ENCODE measurements around the gene IRAG1.

The IRAG1 gene, protein sequence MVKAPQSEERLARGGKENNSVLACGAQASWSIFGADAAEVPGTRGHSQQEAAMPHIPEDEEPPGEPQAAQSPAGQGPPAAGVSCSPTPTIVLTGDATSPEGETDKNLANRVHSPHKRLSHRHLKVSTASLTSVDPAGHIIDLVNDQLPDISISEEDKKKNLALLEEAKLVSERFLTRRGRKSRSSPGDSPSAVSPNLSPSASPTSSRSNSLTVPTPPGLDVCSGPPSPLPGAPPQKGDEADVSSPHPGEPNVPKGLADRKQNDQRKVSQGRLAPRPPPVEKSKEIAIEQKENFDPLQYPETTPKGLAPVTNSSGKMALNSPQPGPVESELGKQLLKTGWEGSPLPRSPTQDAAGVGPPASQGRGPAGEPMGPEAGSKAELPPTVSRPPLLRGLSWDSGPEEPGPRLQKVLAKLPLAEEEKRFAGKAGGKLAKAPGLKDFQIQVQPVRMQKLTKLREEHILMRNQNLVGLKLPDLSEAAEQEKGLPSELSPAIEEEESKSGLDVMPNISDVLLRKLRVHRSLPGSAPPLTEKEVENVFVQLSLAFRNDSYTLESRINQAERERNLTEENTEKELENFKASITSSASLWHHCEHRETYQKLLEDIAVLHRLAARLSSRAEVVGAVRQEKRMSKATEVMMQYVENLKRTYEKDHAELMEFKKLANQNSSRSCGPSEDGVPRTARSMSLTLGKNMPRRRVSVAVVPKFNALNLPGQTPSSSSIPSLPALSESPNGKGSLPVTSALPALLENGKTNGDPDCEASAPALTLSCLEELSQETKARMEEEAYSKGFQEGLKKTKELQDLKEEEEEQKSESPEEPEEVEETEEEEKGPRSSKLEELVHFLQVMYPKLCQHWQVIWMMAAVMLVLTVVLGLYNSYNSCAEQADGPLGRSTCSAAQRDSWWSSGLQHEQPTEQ

DNA sequence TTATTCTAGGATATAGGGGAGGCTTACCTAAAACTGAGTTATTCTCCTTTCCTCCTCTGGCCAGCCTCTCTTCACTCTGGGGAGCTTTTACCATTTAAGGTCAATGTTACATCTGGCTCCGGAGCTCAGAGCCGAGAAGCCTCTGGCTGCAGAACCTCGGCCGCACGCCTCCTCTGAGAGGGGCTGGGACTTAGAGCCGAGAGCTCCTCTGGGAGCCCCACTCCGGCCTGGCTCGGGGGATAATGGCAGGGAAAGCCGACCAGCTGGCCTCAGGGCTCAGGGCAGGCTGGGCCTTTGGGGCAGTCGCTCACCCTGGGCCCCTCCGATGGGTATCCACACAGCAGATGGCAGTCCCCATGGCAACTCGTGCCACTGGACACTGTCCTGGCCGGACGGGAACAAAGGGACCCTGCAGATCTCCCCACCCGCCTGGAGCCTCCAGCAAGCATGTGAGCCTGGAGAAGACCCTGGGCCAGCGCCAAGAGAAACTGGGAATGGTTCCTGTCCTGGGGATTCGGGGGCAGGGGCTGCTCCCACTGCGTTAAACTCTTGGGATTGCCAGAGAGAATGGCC lies at the start of gene IRAG1:
IRAG1 (minus strand) TSS at position 247 of the 573 bp plus-strand sequence; CDS start at position 94, 153 bp downstream.
- DNase-seq (ENCODE audit: low read depth in 2 of 2), result peak; percentile 26 to 37

DNA sequence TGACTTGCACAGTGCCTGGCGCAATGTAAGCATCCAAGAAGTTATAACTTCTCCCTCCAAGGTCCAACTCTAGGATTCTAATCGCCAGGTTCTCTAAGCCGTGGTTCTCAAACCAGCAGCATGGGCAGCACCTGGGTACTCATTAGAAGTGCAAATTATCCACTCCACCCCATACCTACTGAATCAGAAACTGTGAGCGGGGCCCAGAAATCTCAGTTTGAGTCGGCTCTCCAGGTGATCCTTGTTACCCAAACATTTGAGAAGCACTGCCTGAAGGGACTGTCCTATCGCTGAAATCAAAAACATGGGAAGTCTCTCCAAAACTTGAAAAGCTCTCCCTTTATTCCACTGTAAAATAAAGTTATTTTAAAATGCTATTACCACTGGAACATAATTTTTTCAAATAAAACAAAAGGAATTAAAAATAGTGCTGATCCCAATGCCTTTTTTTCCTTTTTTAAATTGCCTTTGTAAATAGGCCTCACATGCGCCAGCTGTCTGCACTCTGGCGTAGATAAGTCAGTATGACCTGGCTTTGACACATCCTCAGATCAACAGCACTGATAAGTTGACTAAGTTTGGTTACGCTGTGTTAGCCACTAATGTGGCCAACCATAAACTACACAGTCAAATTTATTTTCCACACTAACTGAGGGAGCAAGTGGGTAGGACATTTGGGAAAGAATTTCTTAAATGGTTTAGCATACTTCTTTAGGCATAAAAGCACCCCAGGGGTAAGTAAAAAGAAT lies 49.1 kb upstream of the IRAG1 start:
- no peak for DNase-seq (ENCODE audit: low read depth in 2 of 2)

DNA sequence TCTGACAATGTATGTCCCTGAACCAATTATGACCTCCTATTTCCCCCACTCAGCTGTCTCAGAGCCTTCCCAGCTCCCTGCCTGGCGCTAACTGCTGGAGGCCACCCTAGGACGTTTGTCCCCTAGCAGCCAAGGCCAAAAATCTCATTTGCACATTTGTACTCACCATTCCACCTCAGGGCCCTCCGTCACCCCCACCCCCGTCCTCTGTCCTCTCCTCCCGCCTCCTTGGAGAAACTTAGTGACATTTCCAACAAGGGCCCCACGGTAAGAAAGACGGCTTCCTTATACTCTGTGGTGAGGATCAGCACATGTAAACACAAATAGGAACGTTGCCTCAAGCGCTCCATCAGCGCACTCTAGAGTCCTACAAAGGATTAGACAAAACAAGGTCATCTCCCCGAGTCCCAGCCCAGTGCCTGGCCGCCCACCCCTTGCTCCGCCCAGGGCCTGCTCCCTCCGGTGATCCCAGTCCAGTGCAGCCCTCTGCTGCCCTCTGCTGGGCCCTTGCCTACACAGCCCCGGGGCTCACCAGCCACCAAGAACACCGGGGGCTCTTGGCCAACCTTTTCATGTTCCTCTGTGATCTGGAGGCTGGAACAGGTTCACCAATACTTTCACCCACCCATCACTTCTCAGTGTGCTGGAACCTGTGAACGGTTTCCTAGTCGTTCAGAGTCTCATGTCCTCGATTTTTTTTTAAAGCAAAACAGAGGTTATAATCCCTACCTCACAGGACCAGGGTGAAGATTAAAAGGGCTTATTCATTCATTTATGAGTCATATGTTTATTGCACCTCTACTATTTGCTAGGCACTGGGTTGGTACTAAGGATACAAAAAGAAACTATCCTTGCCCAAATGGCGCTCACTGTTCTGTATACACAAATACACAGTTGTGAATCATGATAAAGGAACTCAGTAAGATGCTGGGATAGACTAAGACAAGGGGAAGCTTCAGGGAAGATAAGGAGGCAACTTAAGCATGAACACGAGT lies 42.2 kb upstream of the IRAG1 start:
- DNase-seq (ENCODE audit: low read depth in 2 of 2), result peak; percentile 90

DNA sequence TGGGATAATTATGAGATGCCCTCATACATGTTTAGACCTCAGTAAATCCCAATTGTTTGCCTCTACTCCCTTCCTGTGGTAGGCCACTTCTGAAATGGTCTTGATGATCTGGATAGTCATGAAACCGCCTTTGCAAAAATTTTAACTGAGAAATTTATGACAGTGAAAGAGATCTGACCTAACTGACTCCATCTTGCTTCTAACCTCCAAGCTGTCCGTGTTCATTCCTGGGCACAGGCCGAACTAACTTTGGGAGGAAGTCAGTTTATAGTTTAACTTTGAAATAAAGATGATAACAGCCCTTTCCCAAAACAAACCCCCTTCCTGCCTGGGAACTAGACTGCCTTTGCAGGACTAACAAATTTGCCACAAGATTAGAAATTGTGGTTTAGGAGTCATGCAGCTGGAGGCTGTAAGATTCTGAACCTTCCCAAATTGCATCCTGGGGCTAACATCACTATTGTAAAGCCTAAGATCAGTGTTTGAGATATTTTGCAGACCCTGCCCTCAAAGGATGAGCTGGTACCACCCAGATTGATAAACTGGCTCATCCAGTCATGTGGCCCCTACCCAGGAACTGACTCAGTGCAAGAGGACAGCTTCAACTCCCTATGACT lies 37.6 kb upstream of the IRAG1 start:
- DNase-seq (ENCODE audit: low read depth in 2 of 2), result no peak

DNA sequence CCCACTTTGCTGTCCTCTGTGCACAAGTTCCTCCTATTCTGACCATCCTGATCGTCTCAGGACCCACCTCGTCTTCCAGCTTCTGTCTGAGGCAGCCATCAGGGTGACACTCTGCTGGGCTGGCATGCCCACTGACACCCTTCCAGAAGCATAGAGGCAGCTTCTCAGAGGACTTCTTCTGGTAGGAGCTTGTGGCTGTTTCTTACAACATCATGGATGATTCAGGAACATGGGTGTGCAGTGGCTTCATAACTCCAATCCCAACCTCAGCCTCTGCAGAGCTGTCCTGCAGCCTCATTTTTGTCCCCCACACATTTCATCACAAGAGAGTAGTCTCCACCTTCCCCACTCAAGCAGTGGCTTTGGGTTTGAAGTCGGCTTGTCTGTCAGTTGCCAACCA lies 36.6 kb upstream of the IRAG1 start:
- no peak for DNase-seq (ENCODE audit: low read depth in 2 of 2)

DNA sequence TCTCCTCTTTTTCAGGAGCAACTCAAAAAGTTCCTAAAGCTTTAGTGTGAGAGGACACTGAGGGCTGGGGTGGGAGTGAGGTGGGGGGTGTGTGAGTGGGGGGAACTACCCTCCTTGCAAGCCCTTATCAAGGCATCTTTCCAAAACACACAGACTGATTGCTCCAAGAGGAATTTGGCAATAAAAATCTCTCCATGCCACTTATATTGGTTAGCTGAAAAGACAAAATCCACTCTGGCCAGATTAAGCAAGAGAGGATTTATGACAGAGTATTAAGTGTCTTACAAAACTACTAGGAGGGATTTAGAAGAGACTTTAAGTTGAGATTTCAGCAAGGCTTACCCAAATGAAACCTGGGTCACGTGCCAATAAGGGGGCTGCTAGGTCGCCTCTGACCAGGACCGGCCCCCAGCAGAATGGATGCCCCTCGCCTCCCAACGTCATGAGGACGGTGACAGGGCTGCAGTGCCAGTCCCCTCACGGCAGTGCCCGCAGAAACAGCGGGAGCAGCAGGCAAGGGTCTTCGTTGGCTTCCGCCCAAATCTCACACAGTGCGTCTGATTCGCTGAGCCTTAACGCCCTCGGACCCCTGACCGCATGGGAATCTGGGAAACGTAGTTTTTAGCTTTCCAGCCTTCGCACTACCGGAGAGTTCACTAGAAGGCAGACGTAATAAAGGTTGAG lies 35.4 kb upstream of the IRAG1 start:
- peak; percentile 70 to 74 for DNase-seq (ENCODE audit: low read depth in 2 of 2)

DNA sequence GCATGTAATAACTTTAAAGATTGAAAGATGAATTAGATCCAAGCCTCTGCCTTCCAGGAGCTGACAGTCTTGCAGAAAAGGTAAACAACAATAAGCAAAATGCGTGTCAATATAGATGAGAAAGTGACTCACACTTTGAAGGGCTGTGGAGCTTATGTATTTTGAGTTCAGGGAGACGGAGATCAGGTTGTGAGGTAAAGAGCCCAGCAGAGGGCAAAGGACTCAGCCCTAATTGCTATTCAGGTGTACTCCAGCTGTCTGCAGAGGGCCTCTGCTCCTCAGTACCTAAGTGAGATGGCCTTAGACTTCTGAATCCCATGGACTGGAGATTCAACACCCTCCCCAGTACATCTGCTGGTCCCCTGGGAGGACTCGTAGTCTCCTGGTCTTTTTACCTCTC lies 34.6 kb upstream of the IRAG1 start:
- DNase-seq (ENCODE audit: low read depth in 2 of 2), result no peak

DNA sequence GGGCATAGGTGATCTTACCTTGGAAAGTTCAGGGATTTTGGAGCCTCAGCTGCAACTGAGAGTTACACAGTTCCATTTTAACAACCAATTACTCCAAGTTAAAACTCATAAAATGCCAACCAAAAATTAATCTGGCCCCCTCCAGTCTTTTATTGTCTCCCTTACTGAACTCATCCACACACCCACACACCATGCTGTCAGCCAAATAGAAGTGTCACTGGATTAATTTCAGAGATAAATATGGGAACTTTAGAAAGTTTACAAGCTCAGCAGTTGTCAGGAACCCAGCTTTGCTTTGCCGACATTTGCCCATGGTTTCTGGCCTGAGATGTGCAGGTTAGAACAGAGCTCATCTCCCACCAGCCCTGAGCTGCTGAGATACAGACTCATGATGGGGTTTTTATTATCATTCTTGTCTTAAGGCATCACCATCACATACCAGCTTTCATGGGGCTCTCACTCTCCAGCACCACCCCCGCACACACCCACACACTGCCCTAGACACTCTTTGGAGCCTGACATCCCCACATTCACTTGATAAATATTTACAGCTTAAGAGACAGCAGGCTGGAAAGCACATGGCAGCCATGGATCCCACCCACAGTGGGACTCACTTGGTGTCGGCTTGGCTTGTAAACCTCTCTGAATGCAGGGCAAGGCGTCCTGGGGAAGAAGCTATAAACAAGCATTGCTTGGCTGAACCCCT lies 33.7 kb upstream of the IRAG1 start:
- peak in 1 of 2 experiments; percentile 43 for DNase-seq (ENCODE audit: low read depth in 2 of 2)

DNA sequence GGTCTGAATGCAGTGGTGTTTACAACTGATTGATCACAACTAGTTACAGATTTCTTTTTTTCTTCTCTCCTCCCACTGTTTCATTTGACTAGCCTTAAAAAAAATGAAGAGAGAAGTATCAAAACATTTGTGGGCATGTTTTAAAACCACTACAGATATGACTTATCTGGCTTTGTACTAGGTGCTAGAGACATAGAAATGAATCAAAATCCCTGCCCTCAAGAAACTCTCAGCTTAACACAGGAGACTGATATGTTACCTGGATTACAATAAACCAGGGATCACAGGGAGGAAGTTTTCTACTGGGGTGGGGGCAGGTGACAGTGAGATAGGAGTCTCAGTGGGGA lies 32.3 kb upstream of the IRAG1 start:
- DNase-seq (ENCODE audit: low read depth in 2 of 2), result no peak

DNA sequence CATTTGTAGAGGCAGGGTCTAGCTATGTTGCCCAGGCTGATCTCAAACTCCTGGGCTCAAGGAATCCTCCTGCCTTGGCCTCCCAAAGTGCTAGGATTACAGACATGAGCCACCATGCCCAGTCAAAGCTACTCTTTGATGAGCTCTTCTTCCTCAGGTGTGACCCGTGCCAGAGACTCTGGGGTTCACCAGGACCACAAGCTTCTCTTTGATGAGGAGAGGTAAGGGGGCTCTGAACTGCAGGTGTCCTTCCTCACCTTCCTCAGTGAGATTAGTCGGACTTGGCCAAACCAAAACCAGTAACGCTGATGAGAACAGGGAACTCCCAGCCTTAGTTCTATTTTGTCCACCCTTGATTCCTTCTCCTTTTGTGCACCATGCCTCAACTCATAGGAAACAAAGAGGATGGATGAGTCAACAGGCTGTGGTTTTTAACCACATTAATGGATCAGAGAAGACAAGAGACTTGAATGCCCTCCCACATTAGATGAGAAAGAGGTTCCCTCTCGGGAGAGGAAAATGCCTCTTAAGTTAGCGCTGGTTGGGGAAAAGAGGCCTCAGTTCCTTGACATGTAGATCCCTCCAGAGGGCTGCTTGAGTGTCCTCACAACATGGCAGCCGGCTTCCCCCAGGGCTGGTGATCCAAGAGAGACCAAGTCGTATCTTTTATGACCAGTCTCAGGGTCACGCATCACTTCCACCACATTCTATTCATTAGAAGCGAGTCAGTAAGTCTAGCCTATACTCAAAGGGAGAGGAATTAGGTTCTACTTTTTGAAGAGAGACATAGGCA lies 31.8 kb upstream of the IRAG1 start:
- peak in 1 of 2 experiments; percentile 46 for DNase-seq (ENCODE audit: low read depth in 2 of 2)

DNA sequence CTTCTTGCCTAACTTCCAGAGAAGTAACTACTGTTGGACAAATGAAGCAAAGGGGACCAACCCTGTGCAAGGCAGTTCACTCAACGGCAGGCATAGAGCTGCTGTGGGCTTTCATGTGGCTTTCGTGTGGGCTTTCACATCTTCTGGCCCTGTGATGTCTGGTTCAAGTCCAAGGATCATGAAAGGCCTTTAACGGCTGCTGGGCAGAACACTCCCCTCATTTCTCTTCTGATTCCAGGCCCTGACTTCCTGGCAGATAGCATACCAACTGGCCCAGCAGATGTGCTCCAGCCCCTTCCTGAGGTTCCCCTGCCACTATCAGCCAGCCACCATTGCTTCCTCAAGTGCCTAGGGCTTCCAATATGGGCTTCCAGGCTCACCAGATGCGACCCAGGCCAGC lies 28.8 kb upstream of the IRAG1 start:
- DNase-seq (ENCODE audit: low read depth in 2 of 2), result no peak

DNA sequence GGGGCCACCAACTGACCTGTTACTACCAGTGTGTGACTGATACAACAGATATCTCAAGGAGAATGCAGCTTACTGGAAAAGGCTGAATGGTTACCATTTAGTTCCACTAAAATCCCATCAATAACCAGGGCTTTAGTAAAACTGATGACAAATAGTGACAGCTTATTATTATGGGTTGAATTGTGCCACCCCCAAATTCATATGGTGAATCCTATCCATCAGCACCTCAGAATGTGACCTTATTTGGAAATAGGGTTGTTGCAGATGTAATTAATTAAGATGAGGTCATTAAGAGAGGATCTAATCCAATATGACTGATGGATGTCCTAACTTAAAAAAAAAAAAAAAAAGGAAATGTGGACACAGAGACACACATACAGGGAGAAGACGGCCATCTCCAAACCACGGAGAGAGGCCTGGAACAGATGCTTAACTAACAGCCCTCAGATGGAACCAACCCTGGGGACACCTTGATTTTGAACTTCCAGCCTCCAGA lies 27.4 kb upstream of the IRAG1 start:
- DNase-seq (ENCODE audit: low read depth in 2 of 2), result no peak

DNA sequence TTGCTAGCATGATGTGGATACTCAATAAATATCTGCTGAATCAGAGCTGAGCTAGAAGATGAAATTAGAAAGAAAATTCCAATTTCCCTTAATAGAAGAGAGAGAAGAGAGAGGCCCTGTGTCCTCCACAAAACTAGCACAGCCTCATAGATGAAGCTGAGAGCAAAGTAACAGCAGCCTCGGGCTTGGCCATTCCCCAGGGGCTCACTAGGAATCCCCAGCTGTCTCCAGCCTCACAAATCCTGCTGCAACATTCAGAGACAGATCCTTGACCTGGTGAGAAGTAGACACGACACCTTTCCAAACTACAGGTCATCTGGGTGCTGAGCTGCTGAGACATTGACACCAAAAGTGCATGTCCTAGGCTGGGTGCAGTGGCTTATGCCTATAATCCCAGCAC lies 26.1 kb upstream of the IRAG1 start:
- DNase-seq (ENCODE audit: low read depth in 2 of 2), result no peak

DNA sequence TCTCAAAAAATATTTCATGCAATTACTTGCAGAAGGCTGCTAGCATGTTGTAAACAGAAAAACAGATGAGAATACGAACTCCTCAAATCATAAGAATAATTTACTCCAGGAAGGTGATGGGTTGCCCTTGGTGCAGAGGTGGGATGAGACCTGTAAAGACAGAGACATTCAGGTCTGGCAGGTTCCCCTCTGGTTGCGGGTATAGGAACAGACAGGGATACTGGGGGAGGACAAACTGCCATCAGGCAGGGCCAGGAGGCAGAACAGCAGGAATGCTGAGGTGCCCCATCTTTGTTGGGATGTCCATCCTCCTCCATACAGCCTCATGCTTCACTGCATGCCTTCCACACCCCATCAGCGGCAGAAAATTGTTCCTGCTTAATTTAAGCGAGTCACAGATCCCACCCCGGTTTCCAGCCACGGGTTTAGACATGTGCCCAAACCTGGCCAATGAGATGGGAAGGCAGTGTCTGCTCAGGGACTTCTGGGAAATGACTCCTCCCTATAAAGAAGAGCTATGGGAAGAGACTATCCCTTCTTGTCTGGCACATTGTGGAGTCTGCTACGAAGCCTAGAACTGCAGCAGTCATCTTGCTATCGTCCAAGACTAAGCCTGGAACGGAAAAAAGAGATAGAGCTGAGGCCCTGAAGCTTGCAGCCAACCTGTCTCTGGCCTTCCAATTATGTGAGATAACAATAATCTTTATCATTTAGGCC lies 23.1 kb upstream of the IRAG1 start:
- DNase-seq (ENCODE audit: low read depth in 2 of 2), result no peak

DNA sequence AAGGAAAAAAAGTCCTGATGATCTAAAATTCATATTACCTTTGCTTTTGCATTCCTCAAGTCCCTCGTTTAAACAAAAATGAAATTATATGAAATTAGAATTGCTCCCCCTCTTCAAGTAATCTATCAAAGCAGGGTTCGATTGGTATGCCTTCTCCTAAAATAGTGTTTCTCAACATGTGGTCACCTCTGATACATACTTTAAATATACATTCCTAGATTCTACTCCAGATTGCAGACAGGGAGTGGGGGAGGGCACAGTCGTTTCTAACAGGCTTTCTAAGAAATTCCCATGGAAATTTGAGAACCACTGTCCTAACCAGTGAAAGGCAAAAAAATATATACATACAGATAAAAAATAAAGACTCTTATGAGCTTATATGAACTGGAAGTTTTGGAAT lies 22.6 kb upstream of the IRAG1 start:
- DNase-seq (ENCODE audit: low read depth in 2 of 2), result peak; percentile 59 to 65

DNA sequence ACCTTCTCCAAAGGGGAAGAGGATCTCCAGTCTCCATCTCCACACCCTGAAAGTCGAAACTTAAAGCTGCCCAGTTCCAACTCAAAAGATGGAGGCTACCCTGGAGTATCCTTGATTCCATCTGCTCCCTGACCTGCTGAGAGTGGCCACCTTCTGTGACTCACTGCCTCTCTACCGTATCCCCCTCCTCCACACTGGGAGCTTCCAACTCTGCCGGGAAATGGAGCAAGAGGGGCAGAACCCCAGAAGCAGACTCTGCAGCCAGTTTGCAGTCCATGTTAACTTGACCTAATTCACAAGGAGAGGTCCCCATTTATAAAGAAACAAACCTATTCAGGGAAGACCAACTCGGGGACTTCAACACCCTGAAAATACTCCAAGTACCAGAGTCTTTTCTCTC lies 22.0 kb upstream of the IRAG1 start:
- DNase-seq (ENCODE audit: low read depth in 2 of 2), result no peak

Measured in fibroblast of skin of left quadriceps (primary cell).